ENCODE data around the gene TNFAIP1.

Gene TNFAIP1

GRCh38 chr17:28390141-28390540 is 54.6 kb downstream of the TNFAIP1 start:
- H4K20me1 ChIP-seq (ENCODE audit: insufficient read depth, low read length, poor library complexity, severe bottlenecking), result no peaks in the 10 kb centered on the region
- TF ChIP-seq CTCF (conservative IDR thresholded peaks at IDR 0.05; ENCODE audit: low read length) (no peak), EZH2phosphoT487 (IDR thresholded peaks at IDR 0.05; ENCODE audit: borderline replicate concordance) (no peak)
- no peaks in the 10 kb centered on the region for H3K36me3 ChIP-seq (ENCODE audit: insufficient read depth, low read length)
- H3K4me2 ChIP-seq (ENCODE audit: low read depth, low read length, poor library complexity, severe bottlenecking), result no peak overlapping the region
- no peak overlapping the region for H3K9ac ChIP-seq (ENCODE audit: low read depth, low read length, poor library complexity, severe bottlenecking)
- H3K4me1 ChIP-seq (ENCODE audit: insufficient read depth, low read length, poor library complexity, severe bottlenecking), result peaks cover 10% of the 10 kb centered on the region
- H3K79me2 ChIP-seq (ENCODE audit: insufficient read depth, low read length), result no peaks in the 10 kb centered on the region
- H3K27me3 ChIP-seq (ENCODE audit: insufficient read depth, low read length, poor library complexity, severe bottlenecking), result no peaks in the 10 kb centered on the region
- H2AFZ ChIP-seq (ENCODE audit: low read length), result no peak overlapping the region
- no peaks in the 10 kb centered on the region for H3K9me3 ChIP-seq (ENCODE audit: insufficient read depth, low read depth, low read length)
- H3K9me2 ChIP-seq (replicated peaks; ENCODE audit: low read depth, low read length), result no peaks in the 10 kb centered on the region
- no peak overlapping the region for H3K4me3 ChIP-seq (ENCODE audit: low read length, poor library complexity, severe bottlenecking)
- H3F3A ChIP-seq (ENCODE audit: low read depth), result no peaks in the 10 kb centered on the region

- H3K9me2 ChIP-seq (replicated peaks; ENCODE audit: low read depth, low read length), result no peaks in the 10 kb centered on the region
- no peak overlapping the region for H2AFZ ChIP-seq (ENCODE audit: low read length)
- H3K36me3 ChIP-seq (ENCODE audit: insufficient read depth, low read length), result no peaks in the 10 kb centered on the region
- no peaks in the 10 kb centered on the region for H3K9me3 ChIP-seq (ENCODE audit: insufficient read depth, low read depth, low read length)
- H4K20me1 ChIP-seq (ENCODE audit: insufficient read depth, low read length, poor library complexity, severe bottlenecking), result no peaks in the 10 kb centered on the region
- H3K27me3 ChIP-seq (ENCODE audit: insufficient read depth, low read length, poor library complexity, severe bottlenecking), result no peaks in the 10 kb centered on the region
- no peaks in the 10 kb centered on the region for H3K79me2 ChIP-seq (ENCODE audit: insufficient read depth, low read length)
- H3F3A ChIP-seq (ENCODE audit: low read depth), result no peaks in the 10 kb centered on the region
- H3K4me2 ChIP-seq (ENCODE audit: low read depth, low read length, poor library complexity, severe bottlenecking), result no peak overlapping the region
- TF ChIP-seq CTCF (conservative IDR thresholded peaks at IDR 0.05; ENCODE audit: low read length) (no peak), EZH2phosphoT487 (IDR thresholded peaks at IDR 0.05; ENCODE audit: borderline replicate concordance) (no peak)
- peaks cover 5% of the 10 kb centered on the region for H3K4me1 ChIP-seq (ENCODE audit: insufficient read depth, low read length, poor library complexity, severe bottlenecking)
- no peak overlapping the region for H3K9ac ChIP-seq (ENCODE audit: low read depth, low read length, poor library complexity, severe bottlenecking)
- no peak overlapping the region for H3K4me3 ChIP-seq (ENCODE audit: low read length, poor library complexity, severe bottlenecking)
These were observed 55.0 kb downstream of the TNFAIP1 start for GRCh38 chr17:28390563-28390962.

GRCh38 chr17:28390984-28391383 is 55.4 kb downstream of the TNFAIP1 start:
- H3K79me2 ChIP-seq (ENCODE audit: insufficient read depth, low read length), result no peaks in the 10 kb centered on the region
- no peak for TF ChIP-seq CTCF (conservative IDR thresholded peaks at IDR 0.05; ENCODE audit: low read length)
- TF ChIP-seq EZH2phosphoT487 (IDR thresholded peaks at IDR 0.05; ENCODE audit: borderline replicate concordance), result no peak
- no peak overlapping the region for H2AFZ ChIP-seq (ENCODE audit: low read length)
- no peak overlapping the region for H3K4me2 ChIP-seq (ENCODE audit: low read depth, low read length, poor library complexity, severe bottlenecking)
- no peaks in the 10 kb centered on the region for H3K9me2 ChIP-seq (replicated peaks; ENCODE audit: low read depth, low read length)
- H3K9me3 ChIP-seq (ENCODE audit: insufficient read depth, low read depth, low read length), result no peaks in the 10 kb centered on the region
- no peak overlapping the region for H3K4me3 ChIP-seq (ENCODE audit: low read length, poor library complexity, severe bottlenecking)
- H3K9ac ChIP-seq (ENCODE audit: low read depth, low read length, poor library complexity, severe bottlenecking), result no peak overlapping the region
- no peaks in the 10 kb centered on the region for H4K20me1 ChIP-seq (ENCODE audit: insufficient read depth, low read length, poor library complexity, severe bottlenecking)
- no peaks in the 10 kb centered on the region for H3F3A ChIP-seq (ENCODE audit: low read depth)
- no peaks in the 10 kb centered on the region for H3K27me3 ChIP-seq (ENCODE audit: insufficient read depth, low read length, poor library complexity, severe bottlenecking)
- peaks cover 1% of the 10 kb centered on the region for H3K4me1 ChIP-seq (ENCODE audit: insufficient read depth, low read length, poor library complexity, severe bottlenecking)
- H3K36me3 ChIP-seq (ENCODE audit: insufficient read depth, low read length), result no peaks in the 10 kb centered on the region
